OCI-LY1 (cell line): ENCODE measurements around the gene TTLL5.

Experiments used
- H2AFZ ChIP-seq: fragments of 200-600 bp; sonication (generic), shearing (Covaris generic); 2 replicates; pipeline ENCODE4 v1.6.0; 2014; ENCODE audit warnings: antibody characterized with exemption, mild to moderate bottlenecking, low read length
- H3F3A ChIP-seq: fragments of 200-600 bp; sonication (generic), shearing (Covaris generic); 2 replicates; pipeline ENCODE4 v1.6.0; 2014; ENCODE audit warnings: mild to moderate bottlenecking, antibody characterized with exemption, low read length, moderate library complexity; ENCODE audit not compliant: insufficient read depth
- H3K27ac ChIP-seq: fragments of 200-600 bp; sonication (generic); 2 replicates; pipeline ENCODE4 v1.5.1; 2014; ENCODE audit warnings: low read length, mixed run types, mild to moderate bottlenecking, low read depth; ENCODE audit not compliant: poor library complexity, severe bottlenecking
- H3K27me3 ChIP-seq: fragments of 200-600 bp; sonication (generic); 2 replicates; pipeline ENCODE4 v1.6.0; 2014; ENCODE audit warnings: antibody characterized with exemption, mild to moderate bottlenecking, low read length, moderate library complexity; ENCODE audit not compliant: insufficient read depth
- H3K36me3 ChIP-seq: fragments of 200-600 bp; sonication (generic); 2 replicates; pipeline ENCODE4 v1.6.1; 2014; ENCODE audit warnings: mild to moderate bottlenecking, antibody characterized with exemption, low read length, moderate library complexity, mixed read lengths; ENCODE audit not compliant: insufficient read depth
- H3K4me1 ChIP-seq: fragments of 200-600 bp; sonication (generic); 2 replicates; pipeline ENCODE4 v1.5.1; 2014; ENCODE audit warnings: mild to moderate bottlenecking, low read length, moderate library complexity; ENCODE audit not compliant: insufficient read depth, severe bottlenecking
- H3K4me2 ChIP-seq: fragments of 200-600 bp; sonication (generic), shearing (Covaris generic); 2 replicates; pipeline ENCODE4 v1.6.1; 2014; ENCODE audit warnings: low read length
- H3K4me3 ChIP-seq: fragments of 200-600 bp; sonication (generic); 2 replicates; pipeline ENCODE4 v1.5.1; 2014; ENCODE audit warnings: low read length, low read depth, mild to moderate bottlenecking, mixed read lengths; ENCODE audit not compliant: poor library complexity, severe bottlenecking
- H3K79me2 ChIP-seq: fragments of 200-600 bp; shearing (Covaris generic); 2 replicates; pipeline ENCODE4 v1.6.1; 2016; ENCODE audit warnings: mixed run types, low read length, mixed read lengths; ENCODE audit not compliant: insufficient read depth
- H3K9ac ChIP-seq: fragments of 200-600 bp; sonication (generic), shearing (Covaris generic); 2 replicates; pipeline ENCODE4 v1.6.1; 2014; ENCODE audit warnings: mild to moderate bottlenecking, low read length, mixed read lengths
- H3K9me2 ChIP-seq: fragments of 200-600 bp; sonication (generic), shearing (Covaris generic); 2 replicates; pipeline ENCODE4 v1.6.1; 2014; ENCODE audit warnings: low read depth, mild to moderate bottlenecking, low read length, mixed read lengths
- H3K9me3 ChIP-seq: fragments of 200-600 bp; shearing (Covaris generic); 2 replicates; pipeline ENCODE4 v1.6.1; 2014; ENCODE audit warnings: low read length, mixed read lengths
- H4K20me1 ChIP-seq: fragments of 200-600 bp; sonication (generic), shearing (Covaris generic); 2 replicates; pipeline ENCODE4 v1.6.0; 2016; ENCODE audit warnings: mild to moderate bottlenecking, low read length; ENCODE audit not compliant: insufficient read depth
- EZH2 ChIP-seq: fragments of 200-600 bp; sonication (generic), shearing (Covaris generic); IDR thresholded peaks from 2 replicates; pipeline ENCODE4 v1.8.0; 2017; ENCODE audit warnings: borderline replicate concordance, mixed run types, mild to moderate bottlenecking, antibody characterized with exemption, low read length, moderate library complexity, mixed read lengths
- TF ChIP-seq, protein P1 (sequence below): fragments of 200-600 bp; sonication (generic), shearing (Covaris generic); IDR thresholded peaks from 2 replicates; pipeline ENCODE4 v1.5.1; 2017; ENCODE audit warnings: mild to moderate bottlenecking, antibody characterized with exemption, low read length, moderate library complexity, mixed read lengths

TTLL5 gene

DNA sequence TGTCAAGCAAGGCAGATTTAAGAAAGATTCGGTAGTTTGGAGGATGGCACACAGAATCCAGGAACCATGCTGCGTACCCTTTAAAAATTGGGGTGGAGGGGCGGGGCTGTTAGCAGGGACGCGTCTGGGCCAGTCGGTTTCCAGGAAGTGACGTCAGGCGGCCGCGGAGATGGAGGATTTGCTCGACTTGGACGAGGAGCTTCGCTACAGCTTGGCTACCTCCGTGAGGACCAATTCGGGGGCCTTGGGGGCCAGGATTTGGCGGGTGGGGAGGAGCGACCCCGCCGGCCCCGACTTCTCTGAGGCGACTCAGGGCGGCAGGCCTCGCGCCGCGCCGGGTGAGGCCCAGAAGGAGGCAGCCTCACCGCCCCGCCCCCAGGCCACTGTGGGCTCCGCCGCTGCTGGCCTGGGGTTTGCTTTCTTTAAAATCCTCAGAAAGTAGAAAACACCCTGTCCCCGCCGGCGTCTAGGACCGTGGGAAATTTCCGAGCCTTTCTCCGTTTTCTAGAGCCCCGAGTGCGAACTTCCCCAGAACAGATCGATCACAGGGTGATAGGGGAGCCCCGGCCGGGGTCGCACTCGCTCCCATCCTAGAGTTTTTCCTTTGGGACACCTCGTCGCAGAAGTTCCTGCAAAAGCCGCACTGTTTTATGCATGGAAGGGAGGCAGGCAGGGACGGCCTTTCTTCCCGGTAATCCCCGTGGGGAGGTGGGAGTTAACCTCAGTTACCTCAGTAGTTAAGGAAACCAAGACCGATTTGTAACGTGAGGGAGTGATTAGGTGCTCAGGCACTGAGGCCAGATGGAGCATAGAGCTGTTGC is 324.8 kb downstream of the TTLL5 start, which contains the start of gene IFT43:
Gene IFT43 (plus strand): TSS at position 146 of the 821 bp plus-strand sequence. CDS start 24 bp downstream, at position 170.
- peak within 1 kb of the TSS; percentile 97 for H3K4me2 ChIP-seq
- no peaks in the 10 kb centered on the region for H3K9me2 ChIP-seq
- H3K36me3 ChIP-seq: no peaks in the 10 kb centered on the region
- H3K4me1 ChIP-seq: peaks cover 29% of the 10 kb centered on the region
- H3F3A ChIP-seq: no peaks in the 10 kb centered on the region
- H4K20me1 ChIP-seq: no peaks in the 10 kb centered on the region
- no peaks in the 10 kb centered on the region for H3K79me2 ChIP-seq
- no peaks in the 10 kb centered on the region for H3K27me3 ChIP-seq
- H3K27ac ChIP-seq: no peak within 1 kb of the TSS
- peak within 1 kb of the TSS; percentile 75; the same call in 1 of the 2 replicates for H2AFZ ChIP-seq
- TF ChIP-seq EZH2: no peak
- TF ChIP-seq, protein P1, sequence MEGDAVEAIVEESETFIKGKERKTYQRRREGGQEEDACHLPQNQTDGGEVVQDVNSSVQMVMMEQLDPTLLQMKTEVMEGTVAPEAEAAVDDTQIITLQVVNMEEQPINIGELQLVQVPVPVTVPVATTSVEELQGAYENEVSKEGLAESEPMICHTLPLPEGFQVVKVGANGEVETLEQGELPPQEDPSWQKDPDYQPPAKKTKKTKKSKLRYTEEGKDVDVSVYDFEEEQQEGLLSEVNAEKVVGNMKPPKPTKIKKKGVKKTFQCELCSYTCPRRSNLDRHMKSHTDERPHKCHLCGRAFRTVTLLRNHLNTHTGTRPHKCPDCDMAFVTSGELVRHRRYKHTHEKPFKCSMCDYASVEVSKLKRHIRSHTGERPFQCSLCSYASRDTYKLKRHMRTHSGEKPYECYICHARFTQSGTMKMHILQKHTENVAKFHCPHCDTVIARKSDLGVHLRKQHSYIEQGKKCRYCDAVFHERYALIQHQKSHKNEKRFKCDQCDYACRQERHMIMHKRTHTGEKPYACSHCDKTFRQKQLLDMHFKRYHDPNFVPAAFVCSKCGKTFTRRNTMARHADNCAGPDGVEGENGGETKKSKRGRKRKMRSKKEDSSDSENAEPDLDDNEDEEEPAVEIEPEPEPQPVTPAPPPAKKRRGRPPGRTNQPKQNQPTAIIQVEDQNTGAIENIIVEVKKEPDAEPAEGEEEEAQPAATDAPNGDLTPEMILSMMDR: no peak
- H3K9ac ChIP-seq: peak within 1 kb of the TSS; percentile 77
- peak within 1 kb of the TSS; percentile 79 for H3K4me3 ChIP-seq
- no peaks in the 10 kb centered on the region for H3K9me3 ChIP-seq

DNA sequence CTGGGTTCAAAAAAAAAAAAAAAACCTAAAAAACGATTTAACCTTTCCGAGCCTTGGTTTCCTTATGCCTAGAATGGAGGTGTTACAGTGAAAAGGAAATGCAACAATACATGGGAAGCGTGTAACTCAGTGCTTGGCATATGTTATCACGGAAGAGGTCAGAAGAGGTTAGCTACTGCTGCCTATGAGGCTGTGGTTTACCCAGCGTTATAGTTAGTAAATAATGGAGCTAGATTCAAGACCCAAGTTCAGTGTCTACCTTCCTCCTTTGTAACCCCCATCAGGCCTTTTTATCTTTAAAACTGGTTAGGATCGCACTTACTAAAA is 325.4 kb downstream of the TTLL5 start:
- H3K27ac ChIP-seq: no peak overlapping the region
- peak overlapping the region; percentile 79 for H3K4me3 ChIP-seq
- peak overlapping the region; percentile 97 for H3K4me2 ChIP-seq
- H3K4me1 ChIP-seq: peaks cover 24% of the 10 kb centered on the region
- no peaks in the 10 kb centered on the region for H3K27me3 ChIP-seq
- no peaks in the 10 kb centered on the region for H4K20me1 ChIP-seq
- H3K36me3 ChIP-seq: no peaks in the 10 kb centered on the region
- H3K9me3 ChIP-seq: no peaks in the 10 kb centered on the region
- TF ChIP-seq EZH2: no peak
- TF ChIP-seq, protein P1: no peak
- no peaks in the 10 kb centered on the region for H3K9me2 ChIP-seq
- H3K9ac ChIP-seq: peak overlapping the region; percentile 77
- H3K79me2 ChIP-seq: no peaks in the 10 kb centered on the region
- no peak overlapping the region; the same call in 1 of the 2 replicates for H2AFZ ChIP-seq
- no peaks in the 10 kb centered on the region for H3F3A ChIP-seq

DNA sequence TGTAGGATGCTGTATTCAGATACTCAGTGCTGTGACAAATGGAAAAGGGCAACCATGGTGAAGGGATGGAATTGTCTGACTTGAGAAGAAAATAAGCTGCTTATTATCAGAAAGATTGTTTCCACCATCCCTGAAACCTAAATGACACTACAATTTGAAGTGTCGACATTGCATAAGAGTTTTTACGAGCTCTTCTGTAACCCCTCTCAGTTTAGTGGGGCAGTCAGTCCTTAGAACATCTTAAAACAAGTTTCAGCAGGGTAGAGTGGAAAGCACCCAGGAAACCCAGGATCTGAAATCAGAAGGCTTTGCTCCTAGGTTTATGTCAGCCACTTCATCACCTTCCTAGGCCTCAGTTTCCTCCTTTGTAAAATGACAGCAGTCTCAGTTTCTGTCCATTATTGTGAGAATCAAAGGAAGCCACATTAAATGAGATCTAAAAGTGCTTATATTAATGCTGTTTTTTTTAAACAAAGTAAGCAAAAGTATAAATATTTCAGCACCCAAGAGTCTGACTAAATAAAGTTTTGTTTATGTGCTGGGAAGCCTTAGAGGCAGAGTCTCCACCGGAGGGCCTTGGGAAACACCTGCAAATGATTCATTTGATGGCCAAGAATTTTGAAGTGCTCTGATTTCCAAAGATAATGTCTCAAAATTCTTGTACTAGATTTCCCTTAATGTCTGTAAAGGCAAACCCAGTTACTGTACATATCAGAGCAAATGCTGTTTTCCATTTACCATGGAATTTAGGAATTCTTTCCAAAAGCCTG is 326.3 kb downstream of the TTLL5 start:
- Histone ChIP-seq H3K27ac (no peak overlapping the region), H2AFZ (no peak overlapping the region), H3K79me2 (no peaks in the 10 kb centered on the region), H3K9me3 (no peaks in the 10 kb centered on the region), H3K27me3 (no peaks in the 10 kb centered on the region), H3K4me1 (peaks cover 16% of the 10 kb centered on the region), H3K4me3 (no peak overlapping the region), H3F3A (no peaks in the 10 kb centered on the region), H3K4me2 (no peak overlapping the region), H3K9me2 (no peaks in the 10 kb centered on the region), H3K9ac (no peak overlapping the region), H3K36me3 (no peaks in the 10 kb centered on the region), H4K20me1 (no peaks in the 10 kb centered on the region)
- TF ChIP-seq, protein P1: no peak
- no peak for TF ChIP-seq EZH2
